Fibroblast of the aortic adventitia (primary cell): Measurements from ENCODE around the gene C3orf70. TPM values are rescaled to one million over a fixed set of nuclear protein-coding genes. Genes with fewer than 3 reads are reported as not detected.

Experiments used
- DNase-seq: peaks from one replicate; pipeline ENCODE4 v3.0.0-alpha.2; 2010; ENCODE audit warnings: low read depth
- H3K4me3 ChIP-seq: 2 replicates; pipeline ENCODE4 v1.5.1; 2011; ENCODE audit warnings: low read depth, mild to moderate bottlenecking, control low read depth, low read length, moderate library complexity
- CTCF ChIP-seq: IDR thresholded peaks from 2 replicates; pipeline ENCODE4 v1.5.1; 2011; ENCODE audit warnings: mild to moderate bottlenecking, low read length, control low read depth, inconsistent platforms; ENCODE audit not compliant: insufficient read depth
- total RNA-seq: library from RNA; depleted of rRNA; stranded (reverse); fragments of >200 nt; gene quantifications from 2 replicates; pipeline ENCODE4 v1.2.3, GENCODE V29; 2012; ENCODE audit warnings: low replicate concordance

The C3orf70 gene
- total RNA-seq, 1 donor, result 1.1 TPM

DNA sequence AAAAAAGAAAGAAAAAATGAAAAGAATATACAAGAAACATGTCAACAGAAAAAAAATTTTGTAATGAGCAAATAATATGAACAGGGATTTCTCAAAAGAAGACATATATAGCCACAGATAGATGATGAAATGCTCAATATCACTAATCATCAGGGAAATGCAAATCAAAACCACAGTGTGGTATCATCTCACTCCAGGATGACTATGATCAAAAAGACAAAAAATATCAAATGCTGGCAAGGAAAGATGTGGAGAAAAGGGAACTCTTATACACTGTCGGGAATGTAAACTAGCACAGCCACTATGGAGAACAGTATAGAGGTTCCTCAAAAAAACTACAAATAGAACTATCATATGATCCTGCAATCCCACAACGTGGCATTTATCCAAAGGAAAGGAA is 94.1 kb downstream of the C3orf70 start:
- H3K4me3 ChIP-seq, result no peak overlapping the region
- no peak for TF ChIP-seq CTCF
- DNase-seq, result no peak

- no peak for TF ChIP-seq CTCF
- no peak overlapping the region for H3K4me3 ChIP-seq
- no peak for DNase-seq
Observed at GRCh38 chr3:185057829-185058228, 95.0 kb downstream of the C3orf70 start.

DNA sequence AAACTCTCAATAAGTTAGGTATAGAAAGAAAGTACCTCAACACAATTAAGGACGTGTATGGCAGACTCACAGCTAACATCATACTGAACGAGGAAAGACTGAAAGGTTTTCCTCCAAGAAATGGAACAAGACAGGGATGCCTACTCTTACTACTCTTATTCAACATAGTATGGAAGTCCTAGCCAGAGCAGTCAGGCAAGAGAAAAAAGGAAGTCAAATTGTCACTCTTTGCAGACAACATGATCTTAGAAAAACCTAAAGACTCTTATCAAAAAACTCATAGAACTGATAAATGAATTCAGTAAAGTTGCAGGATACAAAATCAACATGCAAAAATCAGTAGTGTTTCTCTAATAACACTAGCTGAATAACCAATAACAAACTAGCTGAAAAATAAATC is 96.0 kb downstream of the C3orf70 start:
- TF ChIP-seq CTCF, result no peak

GRCh38 chr3:185052631-185053030 is 100.2 kb downstream of the C3orf70 start:
- no peak for TF ChIP-seq CTCF
- no peak for DNase-seq
- H3K4me3 ChIP-seq, result no peak overlapping the region

More for the DNA sequence above, 96.0 kb downstream of the C3orf70 start:
- DNase-seq, result no peak
- H3K4me3 ChIP-seq, result no peak overlapping the region

- TF ChIP-seq CTCF, result no peak
- H3K4me3 ChIP-seq, result no peak overlapping the region
- no peak for DNase-seq
Observed at GRCh38 chr3:185051801-185052200, 101.1 kb downstream of the C3orf70 start.

DNA sequence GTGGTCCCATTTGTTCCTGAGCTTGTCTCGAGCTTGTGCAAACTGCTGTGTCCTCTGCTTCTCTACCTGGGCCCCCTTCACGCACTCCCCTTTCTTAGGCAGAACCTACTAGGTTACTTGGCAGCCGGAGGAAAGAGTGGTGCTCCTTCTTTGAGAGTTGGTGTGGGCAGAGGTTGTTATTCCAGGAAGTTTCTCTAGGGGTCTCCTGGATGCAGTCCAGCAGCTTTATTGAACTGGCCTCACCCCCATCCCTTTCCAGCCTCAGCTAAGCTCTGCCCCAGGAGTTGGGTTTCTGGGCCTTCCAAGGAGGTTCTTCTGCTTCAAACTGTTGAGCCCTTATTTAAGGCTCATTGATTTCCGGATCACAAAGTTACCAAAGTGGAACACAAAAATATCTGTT is 103.2 kb downstream of the C3orf70 start:
- no peak for TF ChIP-seq CTCF
- DNase-seq, result no peak
- H3K4me3 ChIP-seq, result no peak overlapping the region

- no peak for DNase-seq
- no peak for TF ChIP-seq CTCF
Observed at GRCh38 chr3:185046603-185047002, 106.3 kb downstream of the C3orf70 start.

More at GRCh38 chr3:185046603-185047002, 106.3 kb downstream of the C3orf70 start:
- no peak overlapping the region for H3K4me3 ChIP-seq
